ENCODE results near the gene PTK6.
"Not testable (repeated sequence)": the region's sequence is repeated elsewhere in the genome, so short reads cannot be mapped to it uniquely, and the experiment has no call there.

PTK6 gene

GRCh38 chr20:63536997-63537524 is at the start of gene PTK6:
Gene PTK6, minus strand, starts transcription at chr20:63537376. Its CDS starts 62 bp downstream, at chr20:63537314.
- no peak for DNase-seq

GRCh38 chr20:63586797-63587196 is 49.6 kb upstream of the PTK6 start:
- no peak for DNase-seq

DNA sequence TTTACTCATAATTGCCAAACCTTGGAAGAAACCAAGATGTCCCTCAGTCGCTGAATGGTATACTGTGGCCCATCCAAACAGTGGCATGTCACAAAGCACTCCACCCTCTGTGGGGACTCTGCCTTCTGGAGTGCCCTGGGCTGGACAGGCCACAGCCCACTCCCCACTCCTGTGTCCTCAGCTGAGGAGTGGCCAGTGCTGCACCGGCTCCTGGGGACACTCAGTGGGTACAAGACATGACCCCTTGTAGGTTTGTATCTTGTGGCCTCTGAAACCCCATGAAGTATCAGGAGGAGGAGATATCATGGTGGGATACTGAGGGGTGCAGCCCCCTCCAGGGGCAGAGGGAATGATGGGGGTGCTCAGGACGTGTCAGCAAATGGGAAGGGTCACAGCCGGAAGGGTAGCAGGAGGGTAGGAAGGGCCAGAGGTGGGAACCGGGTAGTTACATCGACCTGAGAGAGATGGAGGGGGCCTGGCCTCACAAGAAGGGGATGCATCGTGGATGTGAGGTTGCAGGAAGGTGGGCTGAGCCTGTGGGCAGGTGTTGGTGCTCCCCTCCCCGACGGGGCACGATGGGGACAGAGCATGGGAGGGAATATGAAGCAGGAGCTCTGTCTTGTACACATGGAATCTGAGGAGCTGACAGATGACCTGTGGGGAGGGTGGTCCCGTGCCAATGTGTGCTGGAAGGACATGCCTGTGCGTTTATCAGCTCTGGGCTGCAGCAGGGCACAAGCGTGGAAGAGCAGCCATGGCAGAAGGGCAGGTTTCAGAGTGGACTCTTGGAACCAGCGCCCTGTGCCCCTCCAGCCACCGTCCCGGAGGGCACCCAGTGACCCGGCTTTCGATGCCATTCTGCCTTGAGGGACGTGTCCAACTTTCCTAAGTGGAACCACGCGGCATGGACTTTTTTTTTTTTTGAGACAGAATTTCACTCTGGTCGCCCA is 48.7 kb upstream of the PTK6 start:
- DNase-seq = no peak

- peak; percentile 76 for DNase-seq
These were observed 45.3 kb upstream of the PTK6 start for GRCh38 chr20:63582382-63583063.

DNA sequence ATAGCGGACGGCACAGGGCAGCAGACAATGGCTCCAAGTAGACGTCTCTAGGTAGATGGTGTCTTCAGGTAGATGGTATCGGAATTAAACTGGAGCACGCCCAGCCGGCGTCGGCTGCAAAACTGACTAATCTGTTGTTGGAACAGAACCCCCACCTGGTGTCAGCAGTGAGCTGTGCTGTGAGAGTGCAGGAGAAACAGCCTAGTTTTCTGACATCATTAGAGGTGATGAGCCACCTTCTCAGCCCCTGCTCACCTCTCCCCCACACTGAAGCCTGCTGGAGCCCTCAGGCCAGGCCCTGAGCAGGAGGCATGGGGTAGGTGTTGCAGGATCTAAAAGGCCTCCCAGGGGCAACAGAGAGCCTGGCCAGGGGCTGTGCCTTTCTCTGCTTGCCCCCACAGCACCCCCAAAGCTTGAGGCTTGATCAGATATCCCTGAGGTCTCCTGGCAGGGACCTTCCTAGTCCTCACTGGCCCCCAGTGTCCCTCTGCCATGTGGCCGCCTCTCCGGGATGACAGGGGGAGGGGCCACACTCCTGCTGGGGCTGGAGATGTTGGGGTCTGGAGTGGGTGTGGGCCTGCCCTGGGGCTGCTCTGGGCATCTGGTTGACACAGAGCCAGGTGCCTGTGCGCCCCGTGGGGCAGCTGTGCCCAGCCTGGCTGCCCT is 43.8 kb upstream of the PTK6 start:
- DNase-seq = peak; percentile 81

DNA sequence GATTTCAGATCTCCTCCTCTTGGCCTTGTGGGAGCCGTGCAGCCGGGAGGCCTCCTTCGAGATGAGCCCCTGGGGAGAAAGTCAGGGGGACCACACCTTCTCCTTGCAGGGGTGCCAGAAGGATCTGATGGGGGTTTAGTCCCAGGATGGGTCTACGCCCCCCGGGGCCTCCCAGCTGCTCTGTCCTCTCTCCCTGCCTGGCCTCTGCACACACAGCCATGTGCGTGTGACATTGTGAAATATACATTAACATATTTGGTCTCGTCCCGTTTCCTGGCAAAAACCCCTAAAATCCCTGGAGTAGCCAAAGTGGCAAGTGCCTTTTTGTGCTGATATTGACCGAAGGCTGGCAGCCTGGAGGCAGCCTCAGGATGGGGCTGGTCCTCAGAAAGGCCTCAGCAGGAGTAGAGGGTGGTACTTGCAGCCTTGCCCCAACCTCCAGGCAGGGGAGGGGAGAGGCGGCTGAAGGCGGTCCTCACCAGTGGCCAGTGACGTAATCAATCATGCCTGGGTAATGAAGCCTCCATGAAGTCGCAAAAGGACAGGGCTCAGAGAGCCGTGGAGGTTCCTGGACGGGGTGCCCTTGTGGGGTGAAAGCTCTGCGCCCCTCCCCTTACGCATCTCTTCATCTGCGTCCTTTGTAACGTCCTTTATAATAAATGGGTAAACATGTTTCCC is 42.0 kb upstream of the PTK6 start:
- DNase-seq = no peak

DNA sequence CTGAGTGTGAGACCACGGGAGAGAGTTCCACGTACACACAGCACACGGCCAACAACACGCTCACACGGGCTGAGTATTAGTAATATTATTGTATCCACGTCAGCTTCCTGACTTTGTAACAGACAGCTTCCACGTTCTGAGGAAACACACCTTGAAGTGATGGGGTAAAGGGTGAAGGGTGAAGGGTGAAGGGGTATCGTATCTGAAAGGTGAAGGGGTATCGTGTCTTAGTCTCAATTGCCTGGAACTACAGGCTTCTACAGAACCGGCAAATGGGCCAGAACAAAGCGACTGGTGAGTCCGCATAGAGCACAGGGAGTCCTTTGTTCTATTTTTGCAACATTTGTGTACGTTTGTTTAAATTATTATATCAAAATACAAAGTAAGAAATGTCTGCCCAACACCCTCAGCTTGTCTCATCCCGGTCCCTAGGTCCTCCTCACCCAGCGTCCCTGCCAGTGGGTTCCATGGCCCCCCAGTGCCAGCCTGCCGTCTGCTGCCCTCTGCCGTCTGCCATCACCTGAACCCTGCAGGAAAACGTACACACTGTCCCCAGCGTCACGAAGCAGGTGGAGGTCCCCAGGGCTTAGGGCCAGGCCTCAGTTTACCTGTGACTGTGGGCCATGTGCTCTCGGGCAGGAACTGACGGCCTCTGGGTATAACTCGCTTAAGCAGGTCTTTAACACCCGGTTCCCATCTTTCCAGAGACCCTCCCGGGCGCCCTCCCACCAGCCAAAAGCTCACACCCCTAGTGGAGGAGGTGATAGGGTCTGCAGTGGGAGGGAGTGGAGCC is 41.2 kb upstream of the PTK6 start:
- DNase-seq = peak; percentile 19

DNA sequence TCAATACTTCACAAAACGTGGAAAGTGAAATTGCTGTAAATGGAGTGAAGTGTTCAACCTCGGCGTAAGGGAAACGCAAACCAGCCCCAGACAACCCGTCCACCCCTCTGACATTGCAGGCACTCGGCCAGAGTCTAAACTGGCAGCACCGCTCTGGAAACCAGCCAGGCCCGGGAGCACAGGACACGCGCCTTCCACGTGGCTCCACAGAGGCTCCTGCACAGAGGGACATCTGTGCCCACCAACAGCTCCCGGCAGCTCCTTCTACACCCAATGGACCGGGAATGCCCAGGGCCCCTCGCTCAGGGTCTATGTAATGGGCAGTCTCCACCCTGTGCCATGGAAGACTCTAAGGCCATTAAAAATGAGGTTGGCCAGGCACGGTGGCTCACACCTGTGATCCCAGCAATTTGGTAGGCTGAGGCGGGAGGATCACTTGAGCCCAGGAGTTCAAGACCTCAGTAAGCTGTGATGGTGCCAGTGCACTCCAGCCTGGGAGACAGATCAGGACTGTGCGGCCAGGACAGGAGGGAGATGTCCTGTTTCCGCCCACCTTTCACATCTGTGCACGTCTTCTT is 40.2 kb upstream of the PTK6 start:
- DNase-seq = no peak

- no peak for DNase-seq
These were observed 39.1 kb upstream of the PTK6 start for GRCh38 chr20:63576311-63576710.

DNA sequence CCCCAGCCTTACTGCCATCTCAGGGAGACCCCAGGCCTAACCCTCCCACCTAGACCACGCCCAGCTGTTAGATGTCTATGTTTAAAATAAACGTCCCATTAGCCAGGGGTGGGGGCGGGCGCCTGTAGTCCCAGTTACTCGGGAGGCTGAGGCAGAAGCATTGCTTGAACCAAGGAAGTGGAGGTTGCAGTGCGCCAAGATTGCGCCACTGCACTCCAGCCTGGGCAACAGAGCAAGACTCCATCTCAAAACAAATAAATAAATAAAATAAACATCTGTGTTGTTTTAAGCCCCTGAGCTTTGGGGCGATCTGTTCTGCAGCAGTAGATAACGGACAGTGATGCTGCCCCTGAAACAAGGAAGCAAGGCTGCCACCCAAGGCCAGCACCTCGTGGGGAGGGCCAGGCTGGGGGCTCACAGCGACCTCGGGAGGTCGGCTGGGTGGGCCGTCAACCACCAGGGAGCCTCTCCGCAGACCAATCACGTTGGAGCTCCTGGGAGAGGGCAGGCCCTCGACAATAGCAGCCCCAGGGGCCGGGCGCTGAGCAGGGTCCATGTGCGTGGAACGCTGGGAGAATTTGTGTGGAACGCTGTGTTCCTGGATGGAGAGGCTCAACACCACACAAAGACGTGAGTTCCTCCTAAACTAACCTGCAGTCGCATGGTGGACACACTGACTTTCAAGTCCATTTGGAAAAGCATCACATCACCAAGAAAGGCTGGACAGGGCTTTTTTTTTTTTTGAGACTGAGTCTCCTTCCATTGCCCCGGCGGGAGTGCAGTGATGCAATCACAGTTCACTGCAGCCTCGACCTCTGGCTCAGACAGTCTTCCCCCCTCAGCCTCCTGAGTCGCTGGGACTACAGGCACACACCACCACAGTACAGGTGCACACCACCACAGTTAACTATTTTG is 37.9 kb upstream of the PTK6 start:
- no peak for DNase-seq

- DNase-seq = peak; percentile 84
These were observed 37.1 kb upstream of the PTK6 start, which contains the start of gene HELZ2 for GRCh38 chr20:63574156-63574828. Gene HELZ2, minus strand, starts transcription at chr20:63574239. Its CDS starts 1,854 bp downstream, at chr20:63572385.

- DNase-seq = no peak
These were observed 36.5 kb upstream of the PTK6 start for GRCh38 chr20:63573647-63574131.

- DNase-seq = peak; percentile 34
These were observed 35.8 kb upstream of the PTK6 start for GRCh38 chr20:63572788-63573646.

GRCh38 chr20:63572071-63572787 is 35.1 kb upstream of the PTK6 start:
- DNase-seq = no peak

GRCh38 chr20:63571087-63571478 is 33.9 kb upstream of the PTK6 start:
- not testable (repeated sequence) for DNase-seq

DNA sequence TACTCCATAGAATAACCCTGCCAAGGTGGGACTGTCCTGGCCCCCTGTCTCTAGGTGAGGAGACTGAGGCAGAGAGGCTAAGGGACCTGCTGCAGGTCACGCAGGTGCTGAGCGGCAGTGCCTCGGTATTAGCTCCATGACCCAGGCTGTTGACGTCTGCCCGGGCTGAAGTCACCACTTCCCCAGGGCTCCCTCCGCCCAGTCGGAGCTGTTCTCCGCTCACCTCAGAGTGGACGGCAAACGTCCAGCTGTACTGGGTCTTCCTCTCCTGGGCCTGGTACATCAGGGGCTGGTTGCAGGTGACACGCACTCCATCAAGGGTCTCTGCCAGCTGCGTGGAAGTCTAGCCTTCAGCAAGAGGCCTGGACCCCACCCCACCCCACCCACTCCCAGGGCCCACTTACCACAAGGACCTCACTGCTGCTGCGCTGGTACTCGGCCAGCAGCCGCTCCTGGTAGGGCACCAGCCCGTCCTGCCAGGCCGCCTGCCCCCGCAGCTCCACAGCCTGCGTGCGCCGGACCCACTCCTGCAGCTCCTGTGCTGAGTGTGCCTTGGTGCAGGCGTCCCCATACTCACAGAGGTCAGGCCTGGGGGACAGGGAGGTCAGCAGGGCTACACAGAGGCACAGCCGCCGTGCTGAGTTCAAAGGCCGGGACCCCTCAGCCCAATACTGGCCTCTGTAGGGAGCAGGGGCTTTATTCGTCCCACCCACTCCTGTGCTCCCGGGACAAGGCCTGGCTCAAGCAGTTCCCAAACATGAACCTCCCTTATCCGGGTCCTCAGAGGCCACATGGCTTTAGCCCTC is 33.3 kb upstream of the PTK6 start:
- no peak for DNase-seq

Data from DMS53 (cell line).